C4-2B (cell line): ENCODE data around the gene ZNF326.

Source experiments
- CTCF ChIP-seq: fragments of 450-650 bp; conservative IDR thresholded peaks from 2 replicates; pipeline ENCODE4 v1.5.1; 2017; ENCODE audit warnings: mild to moderate bottlenecking
- ZFX ChIP-seq: fragments of 450-650 bp; IDR thresholded peaks from 2 replicates; pipeline ENCODE4 v1.6.1; 2017

GRCh38 chr1:90045853-90046563, 51.1 kb downstream of the ZNF326 start:
- peak; percentile 70 for TF ChIP-seq CTCF
- no peak for TF ChIP-seq ZFX
